ENCODE results near the gene B4GALT7. TPM values are rescaled to one million over a fixed set of nuclear protein-coding genes. Genes with fewer than 3 reads are reported as not detected.
A peak's percentile ranks its signal among the peaks of the same experiment; 100 is the strongest.

B4GALT7 gene
- total RNA-seq, 3 donors from 2014 or later = 21.4 to 27.5 (median 22.6) TPM

DNA sequence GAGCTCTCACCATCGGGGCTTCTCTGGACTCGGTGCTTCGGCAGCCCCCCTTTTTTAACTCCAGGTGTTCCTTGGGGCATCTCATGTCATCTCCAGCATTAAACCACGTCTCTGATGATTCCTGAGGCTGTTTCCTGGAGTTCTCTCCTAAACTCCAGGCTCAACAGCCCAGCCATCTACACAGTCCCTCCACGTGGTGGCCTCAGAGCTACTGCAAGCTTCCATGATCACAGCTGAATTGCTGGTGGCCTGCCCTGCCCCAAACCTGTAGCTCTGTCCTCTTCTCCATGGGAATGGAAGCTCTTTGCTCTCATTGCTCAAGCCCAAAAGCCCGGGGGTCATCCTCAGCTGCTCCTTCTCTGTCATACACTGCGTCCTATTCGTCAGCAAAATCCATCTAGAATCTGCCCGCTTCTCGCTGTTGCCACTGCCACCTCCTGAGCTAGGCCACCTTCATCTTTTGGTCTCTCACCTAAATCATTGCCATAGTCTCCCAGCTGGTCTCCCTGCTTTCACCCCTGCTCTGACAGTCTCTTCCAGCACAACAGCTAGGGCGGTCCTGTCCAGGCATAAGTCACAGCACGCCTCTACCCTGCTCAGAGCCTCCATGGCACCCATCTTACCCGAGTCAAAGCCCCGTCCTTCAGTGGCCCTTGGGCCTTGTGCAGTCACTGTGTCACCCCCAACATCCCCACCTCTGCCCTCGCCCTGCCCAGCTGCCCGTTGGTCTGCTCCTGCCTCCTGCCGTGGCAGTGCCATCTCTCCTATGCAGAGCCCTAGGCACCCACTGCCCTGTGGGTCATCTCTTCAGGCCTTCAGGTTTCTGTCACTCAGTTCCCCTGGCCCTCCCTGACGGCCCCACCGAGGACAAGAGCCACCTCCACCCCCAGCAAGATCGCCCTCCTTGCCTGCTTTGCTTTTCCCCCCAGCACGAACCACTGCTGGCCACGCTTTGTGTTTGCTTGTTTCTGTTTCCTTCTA is 6.4 kb downstream of the B4GALT7 start:
- Histone ChIP-seq H3K4me3 (no peak overlapping the region), H3K36me3 (no peaks in the 10 kb centered on the region), H3K27me3 (no peaks in the 10 kb centered on the region), H3K9me3 (no peaks in the 10 kb centered on the region), H3K27ac (no peak overlapping the region), H3K4me1 (no peaks in the 10 kb centered on the region)
- no peak for TF ChIP-seq CTCF (IDR thresholded peaks at IDR 0.05)
- DNase-seq (ENCODE audit: low spot score in 2 of 2) = no peak
- intact Hi-C loops (cut with DNase I; ENCODE audit: low total_unique reads) = no loop called here

DNA sequence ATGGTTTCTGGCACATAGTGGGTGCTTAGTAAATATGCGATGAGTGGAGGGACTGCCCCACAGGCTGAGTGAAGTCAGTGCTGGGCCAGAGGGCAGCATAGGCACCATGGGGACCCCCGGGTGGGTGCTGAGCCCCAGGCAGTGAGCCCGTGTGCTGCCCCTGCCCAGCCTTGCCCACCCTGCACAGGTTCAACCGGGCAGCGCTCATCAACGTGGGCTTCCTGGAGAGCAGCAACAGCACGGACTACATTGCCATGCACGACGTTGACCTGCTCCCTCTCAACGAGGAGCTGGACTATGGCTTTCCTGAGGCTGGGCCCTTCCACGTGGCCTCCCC is 7.2 kb downstream of the B4GALT7 start:
- no peak overlapping the region for H3K4me3 ChIP-seq
- H3K4me1 ChIP-seq = no peaks in the 10 kb centered on the region
- no peaks in the 10 kb centered on the region for H3K36me3 ChIP-seq
- no peaks in the 10 kb centered on the region for H3K9me3 ChIP-seq
- no peaks in the 10 kb centered on the region for H3K27me3 ChIP-seq
- no peak for TF ChIP-seq CTCF (IDR thresholded peaks at IDR 0.05)
- intact Hi-C loops (cut with DNase I; ENCODE audit: low total_unique reads) = no loop called here
- no peak for DNase-seq (ENCODE audit: low spot score in 2 of 2)
- no peak overlapping the region for H3K27ac ChIP-seq

- Histone ChIP-seq H3K9me3 (no peaks in the 10 kb centered on the region), H3K27ac (no peak overlapping the region), H3K27me3 (no peaks in the 10 kb centered on the region), H3K36me3 (no peaks in the 10 kb centered on the region), H3K4me3 (no peak overlapping the region), H3K4me1 (no peaks in the 10 kb centered on the region)
- DNase-seq (ENCODE audit: low spot score in 2 of 2) = peak; percentile 34 to 68
- no peak for TF ChIP-seq POLR2AphosphoS5 (IDR thresholded peaks at IDR 0.05)
- TF ChIP-seq POLR2A (IDR thresholded peaks at IDR 0.05) = no peak
- TF ChIP-seq CTCF (IDR thresholded peaks at IDR 0.05) = peak in 2 of 3 donors; percentile 62 to 68
- intact Hi-C loops (cut with DNase I; ENCODE audit: low total_unique reads) = no loop called here
Measured at GRCh38 chr5:177607452-177608192, 7.7 kb downstream of the B4GALT7 start.

GRCh38 chr5:177608243-177609075 is 8.5 kb downstream of the B4GALT7 start:
- Histone ChIP-seq H3K27ac (no peak overlapping the region), H3K36me3 (no peaks in the 10 kb centered on the region), H3K4me1 (no peaks in the 10 kb centered on the region), H3K4me3 (no peak overlapping the region), H3K9me3 (no peaks in the 10 kb centered on the region), H3K27me3 (no peaks in the 10 kb centered on the region)
- TF ChIP-seq POLR2A (IDR thresholded peaks at IDR 0.05) (no peak), POLR2AphosphoS5 (IDR thresholded peaks at IDR 0.05) (no peak)
- intact Hi-C loops (cut with DNase I; ENCODE audit: low total_unique reads) = no loop called here
- no peak for DNase-seq (ENCODE audit: low spot score in 2 of 2)
